Measurements from ENCODE around the gene SMC6. TPM values are rescaled to one million over a fixed set of nuclear protein-coding genes. Genes with fewer than 3 reads are reported as not detected.

Gene SMC6
- total RNA-seq, 1 experiment from 2014 or later: 41.3 TPM

DNA sequence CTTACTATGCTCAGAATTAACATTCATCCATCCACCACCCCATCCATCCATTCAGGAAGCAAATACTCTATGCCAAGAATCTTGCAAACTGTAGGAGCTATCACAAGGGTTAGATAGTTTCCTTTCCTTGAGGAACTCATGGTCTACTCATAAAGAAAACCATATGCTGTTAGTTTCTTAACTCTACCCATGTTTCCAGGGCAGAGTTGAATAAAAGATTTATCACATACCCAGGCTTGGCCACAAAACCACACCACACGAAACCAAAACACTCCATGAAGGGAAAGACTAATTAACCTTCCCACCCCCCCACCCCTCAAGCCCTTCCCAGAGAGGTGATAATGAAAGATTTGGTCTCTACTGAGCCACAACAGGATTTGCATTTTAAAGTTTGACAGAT is 38.9 kb upstream of the SMC6 start:
- H3K27ac Mint-ChIP-seq (ENCODE audit: unreplicated experiment): no peak overlapping the region
- no peaks in the 10 kb centered on the region for H3K9me3 Mint-ChIP-seq (ENCODE audit: unreplicated experiment)
- CTCF ChIA-PET: no interaction called here
- TF ChIP-seq, protein P1, sequence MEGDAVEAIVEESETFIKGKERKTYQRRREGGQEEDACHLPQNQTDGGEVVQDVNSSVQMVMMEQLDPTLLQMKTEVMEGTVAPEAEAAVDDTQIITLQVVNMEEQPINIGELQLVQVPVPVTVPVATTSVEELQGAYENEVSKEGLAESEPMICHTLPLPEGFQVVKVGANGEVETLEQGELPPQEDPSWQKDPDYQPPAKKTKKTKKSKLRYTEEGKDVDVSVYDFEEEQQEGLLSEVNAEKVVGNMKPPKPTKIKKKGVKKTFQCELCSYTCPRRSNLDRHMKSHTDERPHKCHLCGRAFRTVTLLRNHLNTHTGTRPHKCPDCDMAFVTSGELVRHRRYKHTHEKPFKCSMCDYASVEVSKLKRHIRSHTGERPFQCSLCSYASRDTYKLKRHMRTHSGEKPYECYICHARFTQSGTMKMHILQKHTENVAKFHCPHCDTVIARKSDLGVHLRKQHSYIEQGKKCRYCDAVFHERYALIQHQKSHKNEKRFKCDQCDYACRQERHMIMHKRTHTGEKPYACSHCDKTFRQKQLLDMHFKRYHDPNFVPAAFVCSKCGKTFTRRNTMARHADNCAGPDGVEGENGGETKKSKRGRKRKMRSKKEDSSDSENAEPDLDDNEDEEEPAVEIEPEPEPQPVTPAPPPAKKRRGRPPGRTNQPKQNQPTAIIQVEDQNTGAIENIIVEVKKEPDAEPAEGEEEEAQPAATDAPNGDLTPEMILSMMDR (IDR thresholded peaks at IDR 0.05; ENCODE audit: insufficient read depth in 1 of 2, low read depth in 1 of 2, low read length in 1 of 2, severe bottlenecking in 1 of 2, unreplicated experiment in 1 of 2): no peak
- no peaks in the 10 kb centered on the region for H3K27me3 ChIP-seq (replicated peaks; ENCODE audit: control insufficient read depth, insufficient read depth, low read length)
- no peaks in the 10 kb centered on the region for H3K4me1 Mint-ChIP-seq (ENCODE audit: low read depth, unreplicated experiment)
- H3K4me3 Mint-ChIP-seq (ENCODE audit: unreplicated experiment): no peak overlapping the region
- intact Hi-C loops (cut with micrococcal nuclease; ENCODE audit: unreplicated experiment): no loop called here
- POLR2A ChIA-PET: no interaction called here
- peaks cover 3% of the 10 kb centered on the region for H3K27me3 Mint-ChIP-seq (ENCODE audit: insufficient read depth, unreplicated experiment)
- no peaks in the 10 kb centered on the region for H3K36me3 ChIP-seq (ENCODE audit: control insufficient read depth, insufficient read depth, low read length)
- peaks cover 3% of the 10 kb centered on the region for H3K36me3 Mint-ChIP-seq (ENCODE audit: insufficient read depth, unreplicated experiment)
- no peak for DNase-seq
- H3K9me3 ChIP-seq: no peaks in the 10 kb centered on the region
- BruUV-seq (replicated peaks): no TSS peak
- H3K4me3 ChIP-seq (ENCODE audit: low read depth, low read length): no peak overlapping the region
- H3K4me1 ChIP-seq: no peaks in the 10 kb centered on the region

DNA sequence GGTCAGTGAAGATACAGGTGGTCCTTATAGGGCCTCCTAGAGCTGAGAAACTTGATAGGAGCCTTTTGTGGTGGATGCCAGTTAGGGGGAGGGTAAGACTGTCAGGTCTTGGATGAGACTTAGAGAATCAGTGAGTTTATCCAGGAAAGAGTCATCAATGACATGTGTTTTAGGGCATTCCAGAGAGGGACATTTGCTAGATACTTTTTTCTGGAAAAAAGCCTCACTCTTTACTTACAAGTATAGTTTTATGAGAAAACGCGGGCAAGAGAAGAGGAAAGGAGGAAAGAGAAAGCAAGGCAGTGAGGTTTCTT is 38.2 kb upstream of the SMC6 start:
- Histone ChIP-seq H3K4me1 (no peaks in the 10 kb centered on the region), H3K36me3 (ENCODE audit: control insufficient read depth, insufficient read depth, low read length) (no peaks in the 10 kb centered on the region), H3K27me3 (replicated peaks; ENCODE audit: control insufficient read depth, insufficient read depth, low read length) (no peaks in the 10 kb centered on the region), H3K9me3 (no peaks in the 10 kb centered on the region), H3K4me3 (ENCODE audit: low read depth, low read length) (no peak overlapping the region)
- H3K27ac Mint-ChIP-seq (ENCODE audit: unreplicated experiment): no peak overlapping the region
- peaks cover 3% of the 10 kb centered on the region for H3K27me3 Mint-ChIP-seq (ENCODE audit: insufficient read depth, unreplicated experiment)
- DNase-seq: no peak
- no peak overlapping the region for H3K4me3 Mint-ChIP-seq (ENCODE audit: unreplicated experiment)
- BruUV-seq (replicated peaks): no TSS peak
- ChIA-PET CTCF (no interaction called here), POLR2A (no interaction called here)
- no peaks in the 10 kb centered on the region for H3K4me1 Mint-ChIP-seq (ENCODE audit: low read depth, unreplicated experiment)
- intact Hi-C loops (cut with micrococcal nuclease; ENCODE audit: unreplicated experiment): no loop called here
- peaks cover 4% of the 10 kb centered on the region for H3K36me3 Mint-ChIP-seq (ENCODE audit: insufficient read depth, unreplicated experiment)
- H3K9me3 Mint-ChIP-seq (ENCODE audit: unreplicated experiment): no peaks in the 10 kb centered on the region
- TF ChIP-seq, protein P1 (IDR thresholded peaks at IDR 0.05; ENCODE audit: insufficient read depth in 1 of 2, low read depth in 1 of 2, low read length in 1 of 2, severe bottlenecking in 1 of 2, unreplicated experiment in 1 of 2): no peak

DNA sequence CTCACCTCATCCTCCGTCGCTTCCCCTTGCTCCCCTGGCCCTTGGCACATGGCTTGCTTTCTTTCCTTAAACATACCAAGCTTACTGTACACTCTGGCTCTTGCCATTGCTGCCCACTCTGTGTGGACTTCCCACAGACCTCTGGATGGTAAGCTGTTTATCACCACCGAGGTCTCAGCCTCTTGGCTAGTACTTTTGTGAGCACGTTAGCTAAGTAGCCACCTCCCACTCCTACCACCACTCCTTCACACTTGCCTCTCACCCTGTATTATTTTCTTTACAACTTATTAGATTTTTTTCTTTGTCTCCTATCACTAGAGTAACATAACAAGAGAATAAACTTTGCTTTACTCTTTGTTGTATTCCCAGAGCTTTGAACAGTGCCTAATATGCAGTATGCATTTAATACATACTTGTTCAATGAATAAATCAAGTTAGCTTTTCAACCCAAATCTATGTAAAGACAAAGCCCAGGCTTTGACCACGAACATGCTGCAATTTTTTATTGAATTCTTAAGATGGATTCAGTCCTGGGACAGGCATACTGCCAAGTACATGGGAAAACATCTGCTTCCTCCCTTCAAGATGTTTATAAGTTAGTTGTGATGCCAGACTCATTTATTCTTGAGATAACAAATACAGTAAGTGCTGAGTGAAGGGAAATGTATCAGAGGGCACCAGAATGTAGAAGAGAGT is 37.7 kb upstream of the SMC6 start:
- H3K36me3 ChIP-seq (ENCODE audit: control insufficient read depth, insufficient read depth, low read length): no peaks in the 10 kb centered on the region
- no peaks in the 10 kb centered on the region for H3K4me1 ChIP-seq
- Mint-ChIP-seq H3K36me3 (ENCODE audit: insufficient read depth, unreplicated experiment) (peaks cover 4% of the 10 kb centered on the region), H3K4me3 (ENCODE audit: unreplicated experiment) (no peak overlapping the region), H3K9me3 (ENCODE audit: unreplicated experiment) (no peaks in the 10 kb centered on the region), H3K27me3 (ENCODE audit: insufficient read depth, unreplicated experiment) (peaks cover 3% of the 10 kb centered on the region), H3K4me1 (ENCODE audit: low read depth, unreplicated experiment) (no peaks in the 10 kb centered on the region), H3K27ac (ENCODE audit: unreplicated experiment) (no peak overlapping the region)
- no peak for DNase-seq
- TF ChIP-seq, protein P1 (IDR thresholded peaks at IDR 0.05; ENCODE audit: insufficient read depth in 1 of 2, low read depth in 1 of 2, low read length in 1 of 2, severe bottlenecking in 1 of 2, unreplicated experiment in 1 of 2): no peak
- H3K27me3 ChIP-seq (replicated peaks; ENCODE audit: control insufficient read depth, insufficient read depth, low read length): no peaks in the 10 kb centered on the region
- no peaks in the 10 kb centered on the region for H3K9me3 ChIP-seq
- ChIA-PET POLR2A (no interaction called here), CTCF (no interaction called here)
- no TSS peak for BruUV-seq (replicated peaks)
- no peak overlapping the region for H3K4me3 ChIP-seq (ENCODE audit: low read depth, low read length)
- intact Hi-C loops (cut with micrococcal nuclease; ENCODE audit: unreplicated experiment): no loop called here

Measured in Caco-2 (cell line).